Peyer's patch (tissue), 4 donors: Measurements from ENCODE around the gene FANK1. TPM values are rescaled to one million over a fixed set of nuclear protein-coding genes. Genes with fewer than 3 reads are reported as not detected.
"Not testable (repeated sequence)": the region's sequence is repeated elsewhere in the genome, so short reads cannot be mapped to it uniquely, and the experiment has no call there.

Source experiments
- DNase-seq, 3 donors: peaks; one replicate each; pipeline ENCODE4 v3.0.0-alpha.2; 2017 to 2019
- H3K27ac ChIP-seq, 4 donors: fragments of 200-600 bp; sonication (generic); one replicate each; pipeline ENCODE4 v1.5.1; 2016 to 2019
- H3K27me3 ChIP-seq, 2 donors: fragments of 200-600 bp; sonication (generic); one replicate each; pipeline ENCODE4 v1.5.1; 2019
- H3K36me3 ChIP-seq, 3 donors: fragments of 200-600 bp; sonication (generic); one replicate each; pipeline ENCODE4 v1.5.1; 2016 to 2019
- H3K4me1 ChIP-seq, 4 donors: fragments of 200-600 bp; sonication (generic); one replicate each; pipeline ENCODE4 v1.5.1; 2016 to 2019
- H3K4me3 ChIP-seq, 4 donors: fragments of 200-600 bp; sonication (generic); 1 replicate in 3 of 4; 2 replicates in 1 of 4; pipeline ENCODE4 v1.5.1; 2016 to 2019; ENCODE audit warnings: mild to moderate bottlenecking in 1 of 4
- H3K9me3 ChIP-seq, 4 donors: fragments of 200-600 bp; sonication (generic); one replicate each; pipeline ENCODE4 v1.5.1; 2016 to 2019; ENCODE audit warnings: mild to moderate bottlenecking in 1 of 4
- CTCF ChIP-seq, 6 experiments: fragments of 450-650 bp in 4 of 6; fragments of 200-600 bp in 2 of 6; sonication (generic) in 1 of 6; IDR thresholded peaks; one replicate each; pipeline ENCODE4 v1.5.1; 2017 to 2019; ENCODE audit warnings: antibody characterized with exemption in 6 of 6, mild to moderate bottlenecking in 3 of 6, moderate library complexity in 1 of 6
- POLR2A ChIP-seq, 2 donors: fragments of 450-650 bp; IDR thresholded peaks; one replicate each; pipeline ENCODE4 v1.5.1; 2017; ENCODE audit warnings: antibody characterized with exemption in 2 of 2, mild to moderate bottlenecking in 2 of 2, moderate library complexity in 2 of 2
- total RNA-seq, 4 donors: library from RNA; depleted of rRNA; stranded (reverse); fragments of >200 nt; gene quantifications; one replicate each; pipeline ENCODE4 v1.1.0, GENCODE V29; 2016

Gene FANK1
- total RNA-seq, 4 donors from 2014 or later: 1.4 to 7.9 (median 3.5) TPM; not detected in 1

DNA sequence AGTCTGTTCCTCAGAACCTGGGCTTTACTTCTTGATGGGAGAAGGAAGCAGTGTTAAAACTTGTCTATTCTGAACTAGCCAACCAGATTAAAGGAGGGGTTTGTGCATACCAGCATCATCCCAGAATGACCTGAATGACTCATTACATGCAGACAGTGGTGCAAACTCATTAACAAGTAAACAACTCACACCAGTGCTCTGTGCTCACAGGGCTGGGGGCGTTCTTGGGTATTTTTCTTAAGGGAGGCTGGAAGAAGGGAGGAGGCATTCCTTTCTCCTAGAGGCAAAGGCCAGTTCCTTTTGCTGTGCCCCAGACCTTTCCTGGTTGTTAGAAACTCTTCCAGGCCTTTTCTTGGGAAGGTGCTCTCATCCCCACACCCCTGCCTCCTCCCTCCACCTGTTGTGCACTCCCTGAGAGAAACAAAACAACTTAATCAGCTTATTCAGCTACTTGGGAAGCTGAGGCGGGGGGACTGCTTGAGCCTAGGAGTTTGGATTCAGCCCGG is 6.8 kb downstream of the FANK1 start:
- peak in 1 of 3 donors; percentile 47 for DNase-seq
- not testable (repeated sequence) for H3K4me1 ChIP-seq, H3K4me3 ChIP-seq, H3K36me3 ChIP-seq, H3K27me3 ChIP-seq, H3K27ac ChIP-seq, H3K9me3 ChIP-seq

- H3K4me1 ChIP-seq, H3K36me3 ChIP-seq, H3K4me3 ChIP-seq, H3K27me3 ChIP-seq, DNase-seq, H3K27ac ChIP-seq, H3K9me3 ChIP-seq: not testable (repeated sequence)
Measured at GRCh38 chr10:125905069-125905994, 9.0 kb downstream of the FANK1 start.

GRCh38 chr10:125907598-125907997 is 11.2 kb downstream of the FANK1 start:
- not testable (repeated sequence) for H3K4me3 ChIP-seq, H3K27me3 ChIP-seq, H3K36me3 ChIP-seq, H3K4me1 ChIP-seq, DNase-seq, H3K9me3 ChIP-seq
- peak overlapping the region in 1 of 4 donors; percentile 11 for H3K27ac ChIP-seq

- H3K4me1 ChIP-seq, H3K27me3 ChIP-seq, H3K27ac ChIP-seq, H3K36me3 ChIP-seq, DNase-seq, H3K9me3 ChIP-seq, H3K4me3 ChIP-seq: not testable (repeated sequence)
Measured at GRCh38 chr10:125908813-125909212, 12.4 kb downstream of the FANK1 start.

DNA sequence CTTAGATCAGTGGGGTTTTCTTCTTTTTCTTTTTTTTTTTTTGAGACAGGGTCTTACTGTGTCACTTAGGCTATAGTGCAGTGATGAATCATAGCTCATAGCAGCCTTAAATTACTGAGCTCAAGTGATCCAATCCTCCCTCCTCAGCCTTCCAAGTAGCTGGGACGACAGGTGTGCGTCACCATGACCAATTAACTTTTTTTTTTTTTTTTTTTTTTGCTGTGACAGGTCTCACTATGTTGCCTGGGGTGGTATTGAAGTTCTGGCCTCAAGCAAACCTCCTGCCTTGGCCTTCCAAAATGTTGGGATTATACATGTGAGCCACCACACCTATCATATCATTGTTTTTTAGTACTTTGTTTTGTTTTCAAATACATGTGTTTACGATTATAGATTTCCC is 13.1 kb downstream of the FANK1 start:
- not testable (repeated sequence) for H3K36me3 ChIP-seq, H3K4me1 ChIP-seq, H3K27me3 ChIP-seq, H3K27ac ChIP-seq, H3K9me3 ChIP-seq, H3K4me3 ChIP-seq, DNase-seq

DNA sequence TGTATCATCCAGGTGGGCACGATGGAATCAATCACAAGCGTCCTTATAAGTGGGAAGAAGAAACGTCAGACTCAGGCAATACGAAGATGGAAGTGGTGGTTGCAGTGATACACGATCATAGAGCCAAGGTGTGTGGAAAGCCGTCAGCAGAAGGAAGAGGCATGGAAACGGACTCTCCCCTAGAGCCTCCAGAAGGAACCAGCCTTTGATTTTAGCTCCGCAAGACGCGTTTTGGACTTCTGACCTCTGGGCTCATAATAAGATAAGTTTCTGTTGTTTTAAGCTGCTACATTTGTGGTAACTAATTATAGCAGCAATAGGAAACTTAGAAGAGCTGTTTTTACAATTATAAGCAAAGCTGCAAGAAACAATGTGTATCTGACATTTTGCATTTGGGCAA is 14.8 kb downstream of the FANK1 start:
- no peaks in the 10 kb centered on the region for H3K9me3 ChIP-seq
- DNase-seq: no peak
- no peak overlapping the region for H3K4me3 ChIP-seq
- no peaks in the 10 kb centered on the region for H3K36me3 ChIP-seq
- TF ChIP-seq POLR2A (IDR thresholded peaks at IDR 0.05) (no peak), CTCF (IDR thresholded peaks at IDR 0.05) (no peak)
- no peaks in the 10 kb centered on the region for H3K27me3 ChIP-seq
- no peak overlapping the region for H3K27ac ChIP-seq
- no peaks in the 10 kb centered on the region for H3K4me1 ChIP-seq

DNA sequence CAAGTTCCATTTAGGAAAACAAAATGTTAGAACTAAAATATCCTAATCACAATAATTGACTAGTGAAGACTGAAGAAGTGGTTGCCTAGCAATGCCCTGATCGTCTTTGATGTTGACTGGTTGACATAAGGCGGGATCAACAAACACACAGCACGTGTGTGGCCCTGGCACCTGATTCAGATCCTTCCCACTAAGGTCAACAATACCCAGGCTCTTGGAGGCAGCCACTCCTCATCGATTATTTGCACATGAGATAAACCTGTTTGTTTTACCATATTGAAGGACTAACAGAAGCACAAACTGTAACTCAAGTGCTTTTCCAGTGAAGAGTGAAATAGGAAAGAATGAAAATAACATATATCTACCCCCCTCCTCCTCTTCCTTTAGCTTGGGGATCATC is 15.6 kb downstream of the FANK1 start:
- peak in 2 of 3 donors; percentile 63 to 70 for DNase-seq
- H3K36me3 ChIP-seq: no peaks in the 10 kb centered on the region
- H3K27ac ChIP-seq: no peak overlapping the region
- TF ChIP-seq CTCF (IDR thresholded peaks at IDR 0.05) (no peak), POLR2A (IDR thresholded peaks at IDR 0.05) (no peak)
- no peaks in the 10 kb centered on the region for H3K9me3 ChIP-seq
- H3K4me1 ChIP-seq: no peaks in the 10 kb centered on the region
- H3K4me3 ChIP-seq: no peak overlapping the region
- H3K27me3 ChIP-seq: no peaks in the 10 kb centered on the region

DNA sequence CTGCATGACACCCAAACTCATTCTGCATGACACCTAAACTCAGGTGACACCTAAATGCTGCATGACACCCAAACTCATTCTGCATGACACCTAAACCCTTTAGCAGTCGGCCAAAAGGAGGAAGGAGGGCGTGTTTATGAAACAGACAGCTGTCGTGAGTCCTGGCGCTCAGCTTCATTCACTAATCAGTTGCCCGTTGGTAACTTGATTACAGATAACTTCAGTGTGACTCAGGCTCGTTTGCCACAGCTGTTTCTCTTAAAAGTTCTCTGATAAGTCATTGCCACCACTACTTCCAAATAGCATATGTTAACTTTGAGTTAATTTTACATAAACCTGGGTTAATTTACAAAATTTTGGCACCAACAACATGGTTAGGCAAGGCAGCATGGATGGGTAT is 16.9 kb downstream of the FANK1 start:
- H3K9me3 ChIP-seq, H3K4me1 ChIP-seq, H3K4me3 ChIP-seq, H3K27me3 ChIP-seq, H3K27ac ChIP-seq, DNase-seq, H3K36me3 ChIP-seq: not testable (repeated sequence)

DNA sequence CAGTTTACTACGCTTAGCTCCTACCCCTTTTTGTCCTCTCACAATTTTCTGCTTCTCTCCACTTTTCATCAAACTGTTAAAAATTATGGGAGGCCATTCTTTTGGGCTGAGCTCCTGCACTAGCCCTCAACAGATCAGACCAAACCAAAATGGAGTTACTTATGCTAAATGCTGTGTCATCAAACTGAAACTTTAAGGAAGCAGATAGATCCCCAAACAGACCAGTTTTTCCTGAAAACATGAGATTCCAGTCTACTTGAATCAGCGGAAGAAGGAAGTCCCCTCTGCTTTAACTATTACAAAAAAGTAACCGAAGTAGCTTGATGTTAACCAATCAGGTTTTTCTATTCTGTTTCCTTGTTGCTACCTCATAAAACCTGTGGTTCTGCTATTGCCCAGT is 20.6 kb downstream of the FANK1 start:
- H3K9me3 ChIP-seq: no peaks in the 10 kb centered on the region
- DNase-seq: no peak
- no peaks in the 10 kb centered on the region for H3K36me3 ChIP-seq
- TF ChIP-seq CTCF (IDR thresholded peaks at IDR 0.05): no peak
- no peak for TF ChIP-seq POLR2A (IDR thresholded peaks at IDR 0.05)
- H3K27me3 ChIP-seq: no peaks in the 10 kb centered on the region
- H3K27ac ChIP-seq: no peak overlapping the region
- H3K4me1 ChIP-seq: no peaks in the 10 kb centered on the region
- H3K4me3 ChIP-seq: no peak overlapping the region

DNA sequence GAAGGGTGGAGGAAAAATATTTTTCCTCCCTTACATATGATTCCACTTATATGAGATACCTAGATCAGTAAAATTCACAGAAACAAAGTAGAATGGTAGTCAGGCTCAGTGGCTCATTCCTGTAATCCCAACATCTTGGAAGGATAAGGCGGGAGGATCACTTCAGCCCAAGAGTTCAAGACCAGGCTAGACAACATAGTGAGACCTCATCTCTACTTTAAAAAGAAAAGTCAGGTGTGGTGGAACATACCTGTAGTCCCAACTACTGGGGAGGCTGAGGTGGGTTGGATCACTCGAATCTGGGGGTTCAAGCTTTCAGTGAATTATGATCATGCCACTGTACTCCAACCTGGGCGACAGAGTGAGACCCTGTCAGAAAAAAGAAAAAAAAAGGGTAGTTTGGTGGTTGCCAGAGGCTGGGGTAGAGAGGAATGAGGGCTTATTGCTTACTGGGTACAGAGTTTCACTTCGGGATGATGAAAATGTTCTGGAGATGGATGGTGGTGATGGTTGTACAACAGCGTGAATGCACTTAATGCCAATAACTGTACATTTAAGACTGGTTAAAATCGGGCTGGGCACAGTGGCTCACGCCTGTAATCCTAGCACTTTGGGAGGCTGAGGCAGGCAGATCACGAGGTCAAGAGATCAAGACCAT is 21.5 kb downstream of the FANK1 start:
- H3K27ac ChIP-seq, H3K9me3 ChIP-seq, H3K4me1 ChIP-seq, H3K36me3 ChIP-seq, H3K4me3 ChIP-seq, H3K27me3 ChIP-seq, DNase-seq: not testable (repeated sequence)

- not testable (repeated sequence) for H3K4me1 ChIP-seq, H3K4me3 ChIP-seq, H3K27me3 ChIP-seq, H3K9me3 ChIP-seq, H3K36me3 ChIP-seq, H3K27ac ChIP-seq, DNase-seq
Measured at GRCh38 chr10:125921643-125922306, 25.4 kb downstream of the FANK1 start.
